ENCODE measurements around the gene MOXD1.

- TF ChIP-seq MXI1 (conservative IDR thresholded peaks at IDR 0.05; ENCODE audit: poor library complexity, severe bottlenecking) (no peak), POLR2AphosphoS5 (IDR thresholded peaks at IDR 0.05) (no peak), EZH2 (IDR thresholded peaks at IDR 0.05; ENCODE audit: borderline replicate concordance, insufficient read depth, low read length, poor library complexity, severe bottlenecking) (no peak), TAF1 (IDR thresholded peaks at IDR 0.05; ENCODE audit: low read depth) (no peak), EP300 (conservative IDR thresholded peaks at IDR 0.05; ENCODE audit: poor library complexity, severe bottlenecking) (no peak), RAD21 (conservative IDR thresholded peaks at IDR 0.05) (no peak)
- TF ChIP-seq, protein P1, sequence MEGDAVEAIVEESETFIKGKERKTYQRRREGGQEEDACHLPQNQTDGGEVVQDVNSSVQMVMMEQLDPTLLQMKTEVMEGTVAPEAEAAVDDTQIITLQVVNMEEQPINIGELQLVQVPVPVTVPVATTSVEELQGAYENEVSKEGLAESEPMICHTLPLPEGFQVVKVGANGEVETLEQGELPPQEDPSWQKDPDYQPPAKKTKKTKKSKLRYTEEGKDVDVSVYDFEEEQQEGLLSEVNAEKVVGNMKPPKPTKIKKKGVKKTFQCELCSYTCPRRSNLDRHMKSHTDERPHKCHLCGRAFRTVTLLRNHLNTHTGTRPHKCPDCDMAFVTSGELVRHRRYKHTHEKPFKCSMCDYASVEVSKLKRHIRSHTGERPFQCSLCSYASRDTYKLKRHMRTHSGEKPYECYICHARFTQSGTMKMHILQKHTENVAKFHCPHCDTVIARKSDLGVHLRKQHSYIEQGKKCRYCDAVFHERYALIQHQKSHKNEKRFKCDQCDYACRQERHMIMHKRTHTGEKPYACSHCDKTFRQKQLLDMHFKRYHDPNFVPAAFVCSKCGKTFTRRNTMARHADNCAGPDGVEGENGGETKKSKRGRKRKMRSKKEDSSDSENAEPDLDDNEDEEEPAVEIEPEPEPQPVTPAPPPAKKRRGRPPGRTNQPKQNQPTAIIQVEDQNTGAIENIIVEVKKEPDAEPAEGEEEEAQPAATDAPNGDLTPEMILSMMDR (IDR thresholded peaks at IDR 0.05; ENCODE audit: poor library complexity, severe bottlenecking) = no peak
- TF ChIP-seq, protein P2, sequence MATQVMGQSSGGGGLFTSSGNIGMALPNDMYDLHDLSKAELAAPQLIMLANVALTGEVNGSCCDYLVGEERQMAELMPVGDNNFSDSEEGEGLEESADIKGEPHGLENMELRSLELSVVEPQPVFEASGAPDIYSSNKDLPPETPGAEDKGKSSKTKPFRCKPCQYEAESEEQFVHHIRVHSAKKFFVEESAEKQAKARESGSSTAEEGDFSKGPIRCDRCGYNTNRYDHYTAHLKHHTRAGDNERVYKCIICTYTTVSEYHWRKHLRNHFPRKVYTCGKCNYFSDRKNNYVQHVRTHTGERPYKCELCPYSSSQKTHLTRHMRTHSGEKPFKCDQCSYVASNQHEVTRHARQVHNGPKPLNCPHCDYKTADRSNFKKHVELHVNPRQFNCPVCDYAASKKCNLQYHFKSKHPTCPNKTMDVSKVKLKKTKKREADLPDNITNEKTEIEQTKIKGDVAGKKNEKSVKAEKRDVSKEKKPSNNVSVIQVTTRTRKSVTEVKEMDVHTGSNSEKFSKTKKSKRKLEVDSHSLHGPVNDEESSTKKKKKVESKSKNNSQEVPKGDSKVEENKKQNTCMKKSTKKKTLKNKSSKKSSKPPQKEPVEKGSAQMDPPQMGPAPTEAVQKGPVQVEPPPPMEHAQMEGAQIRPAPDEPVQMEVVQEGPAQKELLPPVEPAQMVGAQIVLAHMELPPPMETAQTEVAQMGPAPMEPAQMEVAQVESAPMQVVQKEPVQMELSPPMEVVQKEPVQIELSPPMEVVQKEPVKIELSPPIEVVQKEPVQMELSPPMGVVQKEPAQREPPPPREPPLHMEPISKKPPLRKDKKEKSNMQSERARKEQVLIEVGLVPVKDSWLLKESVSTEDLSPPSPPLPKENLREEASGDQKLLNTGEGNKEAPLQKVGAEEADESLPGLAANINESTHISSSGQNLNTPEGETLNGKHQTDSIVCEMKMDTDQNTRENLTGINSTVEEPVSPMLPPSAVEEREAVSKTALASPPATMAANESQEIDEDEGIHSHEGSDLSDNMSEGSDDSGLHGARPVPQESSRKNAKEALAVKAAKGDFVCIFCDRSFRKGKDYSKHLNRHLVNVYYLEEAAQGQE (IDR thresholded peaks at IDR 0.05; ENCODE audit: borderline replicate concordance) = no peak
Measured at GRCh38 chr6:132354517-132355167, 46.6 kb downstream of the MOXD1 start.
